GM15510 (cell line): Measurements from ENCODE around the gene JMJD8.

ENCODE experiments used
- POLR2A ChIP-seq: IDR thresholded peaks from 3 replicates; pipeline ENCODE4 v1.6.1; 2011; ENCODE audit warnings: borderline replicate concordance; ENCODE audit not compliant: insufficient read length; ENCODE audit errors: extremely low read depth

JMJD8 gene, protein sequence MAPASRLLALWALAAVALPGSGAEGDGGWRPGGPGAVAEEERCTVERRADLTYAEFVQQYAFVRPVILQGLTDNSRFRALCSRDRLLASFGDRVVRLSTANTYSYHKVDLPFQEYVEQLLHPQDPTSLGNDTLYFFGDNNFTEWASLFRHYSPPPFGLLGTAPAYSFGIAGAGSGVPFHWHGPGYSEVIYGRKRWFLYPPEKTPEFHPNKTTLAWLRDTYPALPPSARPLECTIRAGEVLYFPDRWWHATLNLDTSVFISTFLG

DNA sequence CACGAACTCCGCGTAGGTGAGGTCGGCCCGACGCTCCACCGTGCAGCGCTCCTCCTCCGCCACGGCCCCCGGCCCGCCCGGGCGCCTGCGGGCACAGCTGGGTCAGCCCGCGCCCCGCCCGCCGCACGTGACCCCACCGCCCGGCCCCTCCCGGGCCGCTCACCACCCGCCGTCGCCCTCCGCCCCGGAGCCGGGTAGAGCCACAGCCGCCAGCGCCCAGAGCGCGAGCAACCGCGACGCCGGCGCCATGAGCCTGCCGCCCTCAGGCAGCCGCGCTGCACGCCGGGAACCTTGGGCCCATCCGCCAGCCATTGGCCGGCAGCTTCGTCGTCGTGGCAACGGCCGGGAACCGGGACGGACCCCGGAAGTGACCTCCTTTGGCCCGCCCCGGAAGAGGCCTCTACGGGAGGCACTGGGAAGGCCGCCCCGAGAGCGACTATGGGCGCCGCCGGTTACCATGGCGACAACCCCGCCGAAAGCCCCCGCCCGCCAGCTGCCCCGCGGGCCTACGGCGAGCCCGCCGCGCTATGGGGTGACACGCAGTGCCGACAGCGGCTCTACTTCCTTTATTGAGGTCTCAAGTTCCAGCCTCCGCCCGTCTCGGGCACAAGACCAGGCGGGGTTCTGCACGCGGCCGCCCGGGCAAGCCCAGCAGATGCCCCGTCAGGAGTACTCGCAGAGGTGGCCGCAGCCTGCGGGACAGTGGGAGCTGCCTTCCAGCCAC, at the start of gene JMJD8:
Gene JMJD8 (minus strand): TSS at position 264 of the 724 bp plus-strand sequence. CDS start 15 bp downstream, at position 249.
- TF ChIP-seq POLR2A, result peak; percentile 94

DNA sequence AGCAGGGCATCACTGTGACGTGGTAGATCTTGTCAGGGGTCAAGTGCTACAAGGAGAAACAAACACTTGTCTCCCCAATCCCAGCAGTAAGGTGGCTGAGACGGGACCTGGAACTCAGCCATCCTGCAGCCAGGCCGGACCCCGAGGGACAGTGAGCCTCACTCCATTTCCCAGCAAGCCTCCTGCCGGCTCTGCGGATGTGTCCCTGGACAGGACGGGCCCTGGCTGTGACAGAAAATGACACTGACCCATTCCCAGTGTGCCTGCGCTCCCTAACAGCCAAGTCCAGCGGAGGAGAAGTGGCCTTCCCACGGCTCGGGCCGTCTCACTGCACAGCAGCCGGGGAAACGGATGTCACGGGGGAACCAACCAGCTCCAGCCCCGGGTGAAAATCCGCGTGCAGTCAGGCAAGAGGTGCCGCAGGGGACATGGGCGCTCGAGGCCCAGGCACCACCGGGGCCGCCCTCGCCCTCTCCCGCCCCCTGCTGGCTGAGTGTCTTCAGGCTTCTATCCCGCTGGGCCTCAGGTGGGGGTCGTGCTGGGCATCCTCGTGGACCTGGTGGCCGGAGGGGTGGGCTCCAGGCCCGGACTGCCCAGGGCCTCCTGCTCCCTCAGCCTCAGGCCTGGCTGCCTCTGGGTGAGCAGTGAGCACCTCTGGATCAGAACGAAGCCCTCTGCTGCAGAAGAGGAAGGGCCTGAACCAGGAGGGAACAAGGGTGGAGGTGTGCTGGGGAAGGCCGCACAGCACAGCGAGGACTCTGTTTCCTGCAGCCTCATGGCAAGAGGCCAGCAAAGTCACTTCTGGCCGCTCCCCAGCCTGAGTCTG, 49.5 kb upstream of the JMJD8 start:
- no peak for TF ChIP-seq POLR2A

DNA sequence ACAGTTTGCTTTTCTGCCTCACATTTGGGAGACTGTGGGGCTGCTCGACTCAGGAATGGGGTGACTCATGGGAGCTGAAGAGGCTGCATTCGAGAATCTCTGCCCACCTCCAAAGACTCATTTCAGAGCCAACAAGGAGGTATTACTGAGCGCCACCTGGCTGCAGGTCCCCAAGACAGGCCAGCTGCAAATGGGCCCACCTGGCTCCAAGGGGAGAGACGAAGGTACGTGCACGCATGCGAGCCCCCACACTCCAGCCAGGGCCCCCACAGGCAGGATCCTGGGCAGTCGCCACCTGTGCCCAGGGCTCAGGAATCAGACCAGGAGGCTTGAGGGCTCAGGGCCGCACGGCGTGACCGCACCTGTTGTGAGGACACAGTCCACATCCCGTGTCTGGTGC, 48.8 kb upstream of the JMJD8 start:
- no peak for TF ChIP-seq POLR2A

DNA sequence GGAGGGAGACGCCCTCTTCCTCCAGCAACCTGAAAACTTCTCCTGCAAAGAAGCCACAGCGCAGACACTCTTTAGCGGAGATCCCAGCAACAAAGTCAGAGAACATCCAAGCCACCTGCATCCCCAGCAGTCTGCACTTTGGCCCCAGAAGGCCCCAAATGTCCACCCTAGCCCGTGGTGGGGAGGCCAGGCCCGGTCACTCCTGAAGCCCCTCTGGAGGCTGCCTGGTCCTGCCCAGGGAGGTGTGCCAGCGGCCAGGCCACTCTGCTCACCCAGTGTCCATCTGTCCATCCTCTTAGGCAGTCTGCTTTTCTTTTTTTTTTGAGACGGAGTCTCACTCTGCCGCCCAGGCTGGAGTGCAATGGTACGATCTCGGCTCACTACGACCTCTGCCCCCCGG, 48.2 kb upstream of the JMJD8 start:
- no peak for TF ChIP-seq POLR2A

DNA sequence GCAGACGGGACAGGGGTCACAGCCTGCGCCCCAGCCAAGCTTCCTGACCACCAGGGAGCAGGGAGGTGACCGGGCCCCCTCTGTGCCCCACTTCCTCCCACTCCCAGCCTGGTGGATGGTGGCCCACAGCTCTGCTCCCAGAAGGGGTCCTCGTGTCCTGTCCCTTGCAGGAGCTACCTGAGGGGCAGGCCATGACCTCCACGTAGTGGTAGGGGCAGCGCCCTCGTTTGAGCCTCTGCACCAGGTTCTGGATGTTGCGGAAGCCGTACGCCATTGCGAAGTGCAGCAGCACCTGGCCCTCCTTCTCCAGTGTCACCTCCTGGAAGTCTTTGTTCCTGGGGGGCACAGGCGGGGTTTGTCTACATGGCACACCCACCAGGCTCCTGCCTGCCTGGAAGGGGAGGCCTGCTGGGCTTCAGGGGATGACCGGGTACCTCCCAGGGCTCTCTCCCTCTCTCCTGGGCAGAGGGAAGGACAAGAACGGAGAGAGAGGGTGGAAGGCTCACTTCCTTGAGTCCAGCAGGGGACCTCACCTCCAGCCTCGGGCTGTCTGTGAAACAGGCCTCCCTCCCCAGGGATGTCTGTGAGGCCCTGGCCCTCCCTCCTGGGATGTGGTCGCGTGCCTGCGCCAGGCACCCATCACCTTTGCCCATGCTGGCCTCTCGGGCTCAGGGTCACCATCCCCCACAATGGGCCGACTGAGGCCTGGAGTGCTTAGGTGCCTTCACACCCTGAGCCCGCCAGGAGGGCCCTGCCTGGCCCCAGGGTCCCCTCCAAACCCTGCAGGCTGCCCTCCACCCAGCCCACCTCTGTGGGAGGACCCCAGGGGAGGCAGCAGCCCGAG, 46.8 kb upstream of the JMJD8 start:
- no peak for TF ChIP-seq POLR2A

DNA sequence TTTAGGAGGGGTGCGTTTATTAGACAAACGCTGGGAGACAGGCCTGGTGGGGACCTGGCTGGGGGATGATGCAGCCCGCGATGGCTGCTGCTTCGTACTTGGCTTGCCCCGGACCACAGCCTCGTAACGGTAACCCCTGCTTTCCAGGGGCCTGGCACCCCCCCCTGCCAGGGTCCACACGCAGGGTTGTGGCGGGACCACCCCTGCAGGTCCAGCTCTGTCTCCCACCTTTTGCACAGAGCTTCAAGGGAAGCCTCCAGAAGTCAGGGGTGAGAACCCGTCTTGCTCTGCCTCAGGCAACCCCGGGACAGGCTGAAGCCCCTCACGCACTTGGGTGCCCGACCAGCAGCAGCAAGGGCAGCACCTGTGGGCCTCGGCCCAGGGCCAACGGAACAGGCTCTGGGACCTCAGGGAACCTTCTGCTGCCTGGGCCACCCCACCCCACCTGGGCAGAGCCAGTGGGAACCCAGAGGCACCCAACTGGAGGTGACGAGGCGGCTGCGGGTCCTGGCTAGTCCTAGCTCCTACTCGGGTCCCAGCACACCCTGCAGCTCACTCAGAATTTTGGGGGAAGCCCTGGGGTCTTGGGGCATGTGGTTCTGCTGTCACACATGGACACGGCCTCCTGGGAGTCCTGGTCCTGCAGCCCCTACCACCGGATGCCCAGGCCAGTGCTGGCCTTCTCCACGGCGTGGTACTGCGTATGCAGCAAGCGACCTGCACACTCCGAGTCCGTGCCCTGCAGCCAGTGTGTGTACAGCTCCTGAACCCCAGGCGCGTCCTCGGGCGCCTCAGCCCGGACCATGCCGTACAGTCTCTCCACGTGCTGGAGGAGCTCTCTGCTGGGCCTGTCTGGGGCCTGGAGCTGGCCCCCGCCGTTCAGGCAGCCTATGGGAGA, 45.9 kb upstream of the JMJD8 start:
- peak; percentile 33 for TF ChIP-seq POLR2A

DNA sequence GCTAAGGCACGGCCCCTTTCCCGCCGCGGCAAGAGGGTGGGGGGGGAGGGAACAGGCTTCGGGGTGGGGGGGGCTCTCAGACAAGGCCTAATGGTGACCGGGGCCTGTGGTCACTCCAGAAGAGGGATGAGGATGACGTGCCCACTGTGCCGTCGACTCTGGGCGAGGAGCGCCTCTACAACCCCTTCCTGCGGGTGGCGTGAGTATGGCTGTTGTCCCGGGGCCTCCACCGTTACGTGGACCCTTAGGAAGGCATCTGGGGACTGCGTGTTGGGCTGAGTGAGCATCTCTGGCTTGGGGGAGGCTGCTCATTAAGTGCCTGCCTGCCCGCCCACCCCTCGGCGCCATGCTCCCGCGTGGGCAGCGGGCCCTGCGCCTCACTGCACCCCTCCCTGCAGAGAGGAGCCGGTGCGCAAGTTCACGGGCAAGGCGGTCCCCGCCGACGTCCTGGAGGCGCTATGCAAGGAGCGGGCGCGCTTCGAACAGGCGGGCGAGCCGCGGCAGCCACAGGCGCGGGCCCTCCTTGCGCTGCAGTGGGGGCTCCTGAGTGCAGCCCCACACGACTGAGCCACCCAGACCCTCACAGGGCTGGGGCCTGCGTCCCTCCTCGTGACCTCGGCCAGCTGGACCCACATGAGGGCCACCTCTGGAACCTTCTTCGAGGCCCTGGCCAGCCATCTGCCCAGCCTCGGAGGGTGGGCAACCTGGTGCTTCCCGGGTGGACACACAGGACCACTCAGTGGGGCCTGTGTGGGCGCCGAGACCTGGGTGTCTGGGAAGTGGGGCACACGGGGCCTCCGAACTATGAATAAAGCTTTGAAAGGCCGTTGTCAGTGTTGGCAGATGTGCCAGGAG, 45.0 kb upstream of the JMJD8 start:
- TF ChIP-seq POLR2A, result no peak

DNA sequence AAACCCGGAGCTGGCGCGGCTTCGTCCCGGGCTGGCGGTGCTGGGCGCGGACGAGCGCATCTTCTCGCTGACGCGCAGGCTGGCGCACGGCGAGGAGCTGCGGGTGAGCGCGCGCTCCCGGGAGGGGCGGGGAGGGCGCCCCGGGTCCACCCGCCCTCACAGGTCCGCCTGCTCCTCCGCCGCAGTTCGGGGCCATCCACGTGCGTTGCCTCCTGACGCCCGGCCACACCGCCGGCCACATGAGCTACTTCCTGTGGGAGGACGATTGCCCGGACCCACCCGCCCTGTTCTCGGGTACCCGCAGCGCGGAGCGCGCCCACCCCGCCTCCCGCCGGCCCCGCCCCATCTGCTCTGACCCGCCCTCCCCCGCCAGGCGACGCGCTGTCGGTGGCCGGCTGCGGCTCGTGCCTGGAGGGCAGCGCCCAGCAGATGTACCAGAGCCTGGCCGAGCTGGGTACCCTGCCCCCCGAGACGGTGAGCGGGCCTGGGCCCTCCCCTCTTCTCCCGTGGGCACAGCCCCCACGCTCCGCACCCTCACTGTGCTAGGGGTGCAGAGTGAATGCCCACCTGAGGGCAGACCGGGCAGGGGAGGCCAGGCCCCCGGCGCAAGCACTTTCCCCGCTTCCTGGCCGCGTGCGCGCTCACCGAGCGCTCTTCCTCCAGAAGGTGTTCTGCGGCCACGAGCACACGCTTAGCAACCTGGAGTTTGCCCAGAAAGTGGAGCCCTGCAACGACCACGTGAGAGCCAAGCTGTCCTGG, 44.2 kb upstream of the JMJD8 start:
- peak; percentile 61 for TF ChIP-seq POLR2A

DNA sequence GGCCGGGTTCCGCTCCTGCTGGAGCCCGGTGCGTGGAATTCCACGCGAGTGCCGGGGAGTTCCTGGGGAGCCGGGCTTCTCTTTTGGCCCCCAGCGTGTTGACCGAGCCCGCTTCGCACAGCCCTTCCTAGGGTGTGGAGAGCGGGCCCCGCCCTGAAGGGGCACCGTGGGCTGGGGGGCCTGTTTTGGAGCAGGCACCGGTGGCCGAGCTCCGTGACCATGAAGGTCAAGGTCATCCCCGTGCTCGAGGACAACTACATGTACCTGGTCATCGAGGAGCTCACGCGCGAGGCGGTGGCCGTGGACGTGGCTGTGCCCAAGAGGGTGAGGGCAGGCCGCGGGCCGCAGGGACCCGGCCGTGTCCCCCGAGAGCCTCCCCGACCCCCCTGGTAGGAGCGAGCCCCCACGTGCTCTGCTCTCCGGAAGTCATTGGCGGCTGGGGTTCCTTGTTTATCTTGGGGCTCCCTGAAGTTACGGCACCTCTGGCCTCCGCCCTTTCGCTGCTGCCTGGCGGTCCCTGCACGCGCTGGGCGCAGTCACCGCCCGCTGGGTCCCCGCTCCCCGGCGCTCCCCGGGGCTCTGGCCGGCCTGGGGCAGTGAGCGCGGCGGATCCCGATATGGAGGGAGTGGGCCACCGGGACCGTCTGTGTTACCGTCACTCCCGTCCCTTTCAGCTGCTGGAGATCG, 43.3 kb upstream of the JMJD8 start:
- peak; percentile 44 for TF ChIP-seq POLR2A

DNA sequence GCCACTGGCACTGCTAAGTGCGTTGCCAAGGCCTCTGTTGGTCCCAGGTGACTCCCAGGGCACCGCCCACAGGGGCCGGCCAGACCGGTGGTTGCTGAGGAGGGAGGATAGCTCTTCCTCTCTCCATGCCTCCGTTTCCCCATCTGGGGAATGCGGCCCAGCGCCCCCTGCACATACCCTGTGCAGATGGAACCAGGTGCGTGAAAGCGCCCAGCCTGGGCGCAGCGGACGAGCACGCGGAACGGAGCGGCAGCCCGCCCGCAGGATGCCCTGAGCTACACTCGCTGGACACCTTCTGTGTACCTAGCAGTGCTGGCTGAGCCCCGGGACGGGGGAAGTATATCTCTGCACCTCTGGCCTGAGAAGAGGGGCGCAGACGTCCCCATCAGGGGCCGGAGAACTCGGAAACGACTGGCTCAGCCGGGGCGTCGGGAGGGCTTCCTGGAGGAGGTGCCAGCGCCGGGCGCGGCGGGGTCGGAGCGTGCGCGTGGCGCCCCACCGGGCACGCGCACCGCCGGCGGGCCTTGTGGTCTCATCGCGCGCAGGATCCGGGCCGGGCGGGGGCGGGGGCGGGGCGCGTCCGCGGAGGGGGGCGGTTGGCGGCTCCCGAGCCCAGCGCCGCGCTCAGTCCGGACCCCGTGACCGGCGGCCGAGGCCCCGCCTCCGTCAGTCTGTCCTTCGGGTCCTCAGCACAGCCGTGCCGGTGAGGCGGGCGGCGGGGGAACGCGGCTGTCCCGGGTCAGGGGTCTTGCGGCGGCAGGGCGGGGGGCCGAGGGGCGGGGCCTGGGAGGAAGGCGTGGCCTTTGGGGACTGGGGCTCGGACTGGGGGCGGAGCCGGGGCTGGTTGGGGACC, 42.5 kb upstream of the JMJD8 start, which contains the start of the genes CCDC78 and HAGHL:
Gene CCDC78 (minus strand): TSS at position 6 of the 853 bp plus-strand sequence. CDS start 76 bp downstream, outside the sequence.
Gene HAGHL (plus strand): TSS at position 669 of the 853 bp plus-strand sequence. CDS start 404 bp downstream, outside the sequence.
- no peak for TF ChIP-seq POLR2A
